ENCODE results near the gene TRUB2. TPM values are rescaled to one million over a fixed set of nuclear protein-coding genes. Genes with fewer than 3 reads are reported as not detected.

TRUB2 gene
- total and polyA plus RNA-seq, 8 donors = 4.9 to 15.9 (median 13.2) TPM

DNA sequence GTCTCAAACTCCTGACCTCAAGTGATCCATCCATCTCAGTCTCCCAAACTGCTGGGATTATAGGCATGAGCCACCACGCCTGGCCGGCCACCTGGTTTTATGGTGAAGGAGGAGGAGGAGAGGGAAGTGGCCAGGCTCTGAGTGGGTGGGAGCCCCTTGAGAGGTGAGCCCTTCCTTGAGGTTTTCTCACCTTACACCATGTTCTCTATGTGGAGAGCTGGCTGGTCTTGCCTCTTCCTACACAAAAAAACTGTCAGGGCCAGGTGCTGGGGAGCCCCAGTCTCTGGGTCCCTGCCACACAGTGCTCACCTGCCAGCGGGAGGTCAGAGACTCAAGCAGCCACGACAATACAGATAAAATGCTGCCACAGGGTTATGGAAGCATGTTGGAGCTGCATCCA, 28.1 kb downstream of the TRUB2 start:
- intact Hi-C loops (cut with DNase I; ENCODE audit: low total_unique reads) = no loop called here
- WGBS, 5 donors = 70 to 81% (median 77%) methylated on average over 4 of the region's 4 CpGs

DNA sequence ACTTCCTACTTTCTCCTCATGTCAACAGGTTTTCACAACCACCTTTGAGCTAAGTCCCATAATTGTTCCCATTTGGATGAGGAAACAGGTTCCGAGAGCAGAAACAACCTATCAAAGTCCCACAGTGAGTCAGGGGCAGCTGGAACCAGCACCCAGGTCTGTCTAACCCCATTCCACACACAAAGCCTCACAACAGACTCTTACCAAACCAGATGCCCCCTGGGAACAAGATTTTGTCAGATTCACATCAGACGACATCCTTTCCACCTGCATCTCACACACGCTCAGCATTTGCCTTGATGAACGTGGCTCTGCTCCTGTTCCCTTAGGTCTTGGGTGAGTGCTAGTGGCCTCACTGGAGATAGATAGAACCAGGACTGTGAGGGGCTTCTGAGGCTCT, 29.2 kb downstream of the TRUB2 start:
- intact Hi-C loops (cut with DNase I; ENCODE audit: low total_unique reads) = no loop called here
- 82 to 96% (median 93%) methylated on average over 4 of the region's 4 CpGs for WGBS, 5 donors
- peaks cover 0 to 23% (median 13%) of the 10 kb centered on the region in 4 donors for H3K36me3 ChIP-seq
- no peaks in the 10 kb centered on the region for H3K9me3 ChIP-seq
- no peaks in the 10 kb centered on the region for H3K27me3 ChIP-seq
- no peak for DNase-seq
- no peak for TF ChIP-seq EP300 (IDR thresholded peaks at IDR 0.05)
- no peak for TF ChIP-seq POLR2AphosphoS5 (IDR thresholded peaks at IDR 0.05)
- no peak for TF ChIP-seq POLR2A (IDR thresholded peaks at IDR 0.05)
- TF ChIP-seq, protein P1, sequence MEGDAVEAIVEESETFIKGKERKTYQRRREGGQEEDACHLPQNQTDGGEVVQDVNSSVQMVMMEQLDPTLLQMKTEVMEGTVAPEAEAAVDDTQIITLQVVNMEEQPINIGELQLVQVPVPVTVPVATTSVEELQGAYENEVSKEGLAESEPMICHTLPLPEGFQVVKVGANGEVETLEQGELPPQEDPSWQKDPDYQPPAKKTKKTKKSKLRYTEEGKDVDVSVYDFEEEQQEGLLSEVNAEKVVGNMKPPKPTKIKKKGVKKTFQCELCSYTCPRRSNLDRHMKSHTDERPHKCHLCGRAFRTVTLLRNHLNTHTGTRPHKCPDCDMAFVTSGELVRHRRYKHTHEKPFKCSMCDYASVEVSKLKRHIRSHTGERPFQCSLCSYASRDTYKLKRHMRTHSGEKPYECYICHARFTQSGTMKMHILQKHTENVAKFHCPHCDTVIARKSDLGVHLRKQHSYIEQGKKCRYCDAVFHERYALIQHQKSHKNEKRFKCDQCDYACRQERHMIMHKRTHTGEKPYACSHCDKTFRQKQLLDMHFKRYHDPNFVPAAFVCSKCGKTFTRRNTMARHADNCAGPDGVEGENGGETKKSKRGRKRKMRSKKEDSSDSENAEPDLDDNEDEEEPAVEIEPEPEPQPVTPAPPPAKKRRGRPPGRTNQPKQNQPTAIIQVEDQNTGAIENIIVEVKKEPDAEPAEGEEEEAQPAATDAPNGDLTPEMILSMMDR (IDR thresholded peaks at IDR 0.05) = no peak
- H3K27ac ChIP-seq = no peak overlapping the region
- H3K4me3 ChIP-seq = no peak overlapping the region
- H3K4me1 ChIP-seq = peaks cover 6 to 22% (median 20%) of the 10 kb centered on the region in 4 donors

More for the DNA sequence above, 28.1 kb downstream of the TRUB2 start:
- DNase-seq = no peak
- Histone ChIP-seq H3K27me3 (no peaks in the 10 kb centered on the region), H3K4me3 (no peak overlapping the region), H3K9me3 (no peaks in the 10 kb centered on the region), H3K36me3 (peaks cover 0 to 12% (median 2%) of the 10 kb centered on the region in 4 donors), H3K4me1 (peaks cover 6 to 22% (median 20%) of the 10 kb centered on the region in 4 donors), H3K27ac (no peak overlapping the region)
- TF ChIP-seq POLR2A (IDR thresholded peaks at IDR 0.05) (no peak), EP300 (IDR thresholded peaks at IDR 0.05) (no peak), POLR2AphosphoS5 (IDR thresholded peaks at IDR 0.05) (no peak)
- TF ChIP-seq, protein P1 (IDR thresholded peaks at IDR 0.05) = no peak

GRCh38 chr9:128292009-128292408, 30.2 kb downstream of the TRUB2 start:
- Histone ChIP-seq H3K9me3 (no peaks in the 10 kb centered on the region), H3K4me1 (peaks cover 6 to 20% (median 19%) of the 10 kb centered on the region in 4 donors), H3K27me3 (no peaks in the 10 kb centered on the region), H3K36me3 (peaks cover 0 to 31% (median 21%) of the 10 kb centered on the region in 4 donors), H3K4me3 (no peak overlapping the region), H3K27ac (no peak overlapping the region)
- TF ChIP-seq, protein P1 (IDR thresholded peaks at IDR 0.05) = no peak
- TF ChIP-seq POLR2A (IDR thresholded peaks at IDR 0.05) (no peak), EP300 (IDR thresholded peaks at IDR 0.05) (no peak)
- no peak for DNase-seq
- intact Hi-C loops (cut with DNase I; ENCODE audit: low total_unique reads) = no loop called here
- 82 to 94% (median 89%) methylated on average over 3 of the region's 3 CpGs for WGBS, 5 donors

DNA sequence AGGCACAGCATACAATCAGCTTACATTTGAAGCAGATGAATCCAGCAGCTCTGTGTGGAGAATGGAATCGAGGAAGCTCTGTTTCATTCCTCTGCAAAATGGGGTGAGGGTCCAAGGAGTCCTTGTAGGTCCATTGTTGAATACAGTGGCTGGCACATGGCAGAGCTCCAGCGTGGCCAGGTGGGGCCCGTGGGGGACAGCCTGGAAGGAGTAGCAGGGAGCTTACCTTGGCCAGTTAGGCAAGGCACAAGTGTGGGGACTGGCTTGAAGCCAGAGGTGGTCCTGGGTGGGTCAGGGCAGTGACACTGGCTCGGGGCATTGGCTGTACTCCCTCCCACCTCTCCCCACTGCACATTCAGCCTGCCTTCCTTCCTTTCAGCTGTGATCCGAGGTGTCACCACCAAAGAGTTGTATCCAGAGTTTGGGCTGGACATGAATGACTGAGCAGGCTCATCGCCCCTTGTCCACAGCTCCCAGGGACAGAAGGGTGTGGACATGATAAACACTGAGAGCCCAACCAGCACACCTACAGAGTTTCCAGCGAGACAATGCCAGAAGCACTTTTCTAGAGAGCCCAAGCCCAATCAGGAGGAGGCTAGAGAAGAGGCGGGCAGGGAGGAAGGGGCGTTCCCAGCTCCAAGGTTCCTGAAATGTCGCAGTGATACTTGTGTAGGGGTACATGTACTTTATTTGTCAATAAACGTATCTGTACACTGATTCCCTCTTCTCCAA, 33.8 kb downstream of the TRUB2 start:
- Histone ChIP-seq H3K27me3 (no peaks in the 10 kb centered on the region), H3K27ac (no peak overlapping the region), H3K36me3 (peaks cover 4 to 51% (median 42%) of the 10 kb centered on the region in 4 donors), H3K4me1 (no peaks in the 10 kb centered on the region), H3K4me3 (no peak overlapping the region), H3K9me3 (no peaks in the 10 kb centered on the region)
- TF ChIP-seq POLR2A (IDR thresholded peaks at IDR 0.05) (no peak), POLR2AphosphoS5 (IDR thresholded peaks at IDR 0.05) (no peak), EP300 (IDR thresholded peaks at IDR 0.05) (no peak)
- TF ChIP-seq, protein P1 (IDR thresholded peaks at IDR 0.05) = no peak
- no peak for DNase-seq
- WGBS, 5 donors = 77 to 85% (median 81%) methylated on average over 11 of the region's 11 CpGs
- intact Hi-C loops (cut with DNase I; ENCODE audit: low total_unique reads) = no loop called here

All from stomach (tissue), 9 donors.